ENCODE measurements around the gene GGA2. TPM values are rescaled to one million over a fixed set of nuclear protein-coding genes. Genes with fewer than 3 reads are reported as not detected.
"Not testable (repeated sequence)": the region's sequence is repeated elsewhere in the genome, so short reads cannot be mapped to it uniquely, and the experiment has no call there.

The GGA2 gene
- total RNA-seq, 2 donors from 2014 or later: 99.4 to 116 TPM

- Histone ChIP-seq H3K27ac (ENCODE audit: low read depth, low read length) (no peak overlapping the region), H3K9ac (ENCODE audit: extremely low read depth, low read length, poor library complexity, severe bottlenecking) (no peak overlapping the region), H3K4me3 (ENCODE audit: low read length) (no peak overlapping the region), H3K4me1 (ENCODE audit: control insufficient read depth, insufficient read depth, low read length) (no peaks in the 10 kb centered on the region), H3K36me3 (ENCODE audit: control insufficient read depth, insufficient read depth, low read length) (peaks cover 22% of the 10 kb centered on the region), H3K9me3 (ENCODE audit: control insufficient read depth, low read length) (no peaks in the 10 kb centered on the region), H3K27me3 (ENCODE audit: control insufficient read depth, insufficient read depth, low read length, poor library complexity, severe bottlenecking) (no peaks in the 10 kb centered on the region)
- Mint-ChIP-seq H3K27me3 (ENCODE audit: insufficient read depth) (no peaks in the 10 kb centered on the region), H3K36me3 (ENCODE audit: low read depth) (peaks cover 16% of the 10 kb centered on the region), H3K4me1 (peaks cover 2% of the 10 kb centered on the region), H3K9me3 (no peaks in the 10 kb centered on the region), H3K4me3 (no peak overlapping the region), H3K27ac (no peak overlapping the region)
- DNase-seq: no peak
- TF ChIP-seq CTCF (conservative IDR thresholded peaks at IDR 0.05): no peak
- 85 to 97% methylated on average over 3 to 4 of the region's 4 CpGs for WGBS, 2 experiments (ENCODE audit: insufficient coverage in 1 of 2, insufficient read length in 1 of 2)
Measured at GRCh38 chr16:23448392-23448791, 61.9 kb downstream of the GGA2 start.

GRCh38 chr16:23437542-23437941 is 72.8 kb downstream of the GGA2 start:
- whole genome bisulfite sequencing, 2 experiments (ENCODE audit: insufficient coverage in 1 of 2, insufficient read length in 1 of 2): 95% methylated on average over 7 of the region's 7 CpGs; no CpG with 5 or more reads in 1 of the 2 experiments

GRCh38 chr16:23436951-23437350 is 73.3 kb downstream of the GGA2 start:
- no peak for TF ChIP-seq CTCF (conservative IDR thresholded peaks at IDR 0.05)
- peaks cover 50% of the 10 kb centered on the region for H3K36me3 Mint-ChIP-seq (ENCODE audit: low read depth)
- DNase-seq: no peak

More at GRCh38 chr16:23437542-23437941, 72.8 kb downstream of the GGA2 start:
- not testable (repeated sequence) for H3K4me1 ChIP-seq (ENCODE audit: control insufficient read depth, insufficient read depth, low read length); H3K4me3 Mint-ChIP-seq; H3K4me1 Mint-ChIP-seq; H3K9ac ChIP-seq (ENCODE audit: extremely low read depth, low read length, poor library complexity, severe bottlenecking); H3K27me3 Mint-ChIP-seq (ENCODE audit: insufficient read depth); H3K9me3 ChIP-seq (ENCODE audit: control insufficient read depth, low read length); H3K9me3 Mint-ChIP-seq; H3K4me3 ChIP-seq (ENCODE audit: low read length); H3K27ac ChIP-seq (ENCODE audit: low read depth, low read length); DNase-seq; H3K27me3 ChIP-seq (ENCODE audit: control insufficient read depth, insufficient read depth, low read length, poor library complexity, severe bottlenecking)
- Mint-ChIP-seq H3K36me3 (ENCODE audit: low read depth) (peaks cover 48% of the 10 kb centered on the region), H3K27ac (peak overlapping the region; percentile 54)
- H3K36me3 ChIP-seq (ENCODE audit: control insufficient read depth, insufficient read depth, low read length): peaks cover 36% of the 10 kb centered on the region

GRCh38 chr16:23435500-23435899 is 74.8 kb downstream of the GGA2 start:
- no peak overlapping the region for H3K4me3 Mint-ChIP-seq
- H3K9me3 Mint-ChIP-seq: no peaks in the 10 kb centered on the region
- Histone ChIP-seq H3K9me3 (ENCODE audit: control insufficient read depth, low read length) (no peaks in the 10 kb centered on the region), H3K27me3 (ENCODE audit: control insufficient read depth, insufficient read depth, low read length, poor library complexity, severe bottlenecking) (no peaks in the 10 kb centered on the region), H3K4me1 (ENCODE audit: control insufficient read depth, insufficient read depth, low read length) (no peaks in the 10 kb centered on the region), H3K9ac (ENCODE audit: extremely low read depth, low read length, poor library complexity, severe bottlenecking) (no peak overlapping the region), H3K36me3 (ENCODE audit: control insufficient read depth, insufficient read depth, low read length) (peaks cover 39% of the 10 kb centered on the region), H3K4me3 (ENCODE audit: low read length) (no peak overlapping the region), H3K27ac (ENCODE audit: low read depth, low read length) (no peak overlapping the region)
- H3K27me3 Mint-ChIP-seq (ENCODE audit: insufficient read depth): no peaks in the 10 kb centered on the region
- DNase-seq: peak; percentile 90
- 42 to 44% methylated on average over 2 to 6 of the region's 6 CpGs for WGBS, 2 experiments (ENCODE audit: insufficient coverage in 1 of 2, insufficient read length in 1 of 2)
- H3K4me1 Mint-ChIP-seq: no peaks in the 10 kb centered on the region
- H3K27ac Mint-ChIP-seq: peak overlapping the region; percentile 16
- H3K36me3 Mint-ChIP-seq (ENCODE audit: low read depth): peaks cover 46% of the 10 kb centered on the region
- peak; percentile 95 for TF ChIP-seq CTCF (conservative IDR thresholded peaks at IDR 0.05)

More at GRCh38 chr16:23436951-23437350, 73.3 kb downstream of the GGA2 start:
- Histone ChIP-seq H3K36me3 (ENCODE audit: control insufficient read depth, insufficient read depth, low read length) (peaks cover 36% of the 10 kb centered on the region), H3K27me3 (ENCODE audit: control insufficient read depth, insufficient read depth, low read length, poor library complexity, severe bottlenecking) (no peaks in the 10 kb centered on the region), H3K4me3 (ENCODE audit: low read length) (no peak overlapping the region), H3K9ac (ENCODE audit: extremely low read depth, low read length, poor library complexity, severe bottlenecking) (no peak overlapping the region), H3K4me1 (ENCODE audit: control insufficient read depth, insufficient read depth, low read length) (no peaks in the 10 kb centered on the region), H3K27ac (ENCODE audit: low read depth, low read length) (no peak overlapping the region), H3K9me3 (ENCODE audit: control insufficient read depth, low read length) (no peaks in the 10 kb centered on the region)
- H3K9me3 Mint-ChIP-seq: no peaks in the 10 kb centered on the region
- H3K27me3 Mint-ChIP-seq (ENCODE audit: insufficient read depth): no peaks in the 10 kb centered on the region
- H3K4me1 Mint-ChIP-seq: no peaks in the 10 kb centered on the region
- 83 to 96% methylated on average over 1 to 4 of the region's 4 CpGs for WGBS, 2 experiments (ENCODE audit: insufficient coverage in 1 of 2, insufficient read length in 1 of 2)
- peak overlapping the region; percentile 54 for H3K27ac Mint-ChIP-seq
- no peak overlapping the region for H3K4me3 Mint-ChIP-seq

Data from endodermal cell (in vitro differentiated cells).